Hepatocyte (in vitro differentiated cells): ENCODE results near the gene COQ9. TPM values are rescaled to one million over a fixed set of nuclear protein-coding genes. Genes with fewer than 3 reads are reported as not detected.

Source experiments
- DNase-seq: peaks from one replicate; pipeline ENCODE4 v3.0.0-alpha.2; 2016; ENCODE audit warnings: low spot score
- H2AFZ ChIP-seq: fragments of 200-600 bp; sonication (generic); 2 replicates; pipeline ENCODE4 v1.6.0; 2016; ENCODE audit warnings: antibody characterized with exemption, mild to moderate bottlenecking
- H3K27ac ChIP-seq: fragments of 200-600 bp; sonication (generic); 2 replicates; pipeline ENCODE4 v1.5.1; 2016; ENCODE audit warnings: mild to moderate bottlenecking
- H3K27me3 ChIP-seq: fragments of 200-600 bp; sonication (generic); 2 replicates; pipeline ENCODE4 v1.6.1; 2016
- H3K36me3 ChIP-seq: fragments of 200-600 bp; sonication (generic); replicated peaks from 2 replicates; pipeline ENCODE4 v1.5.1; 2016; ENCODE audit warnings: low read depth; ENCODE audit not compliant: insufficient read depth
- H3K4me1 ChIP-seq: fragments of 200-600 bp; sonication (generic); 2 replicates; pipeline ENCODE4 v1.5.1; 2016; ENCODE audit warnings: mild to moderate bottlenecking, moderate library complexity; ENCODE audit not compliant: insufficient read depth
- H3K4me2 ChIP-seq: fragments of 200-600 bp; sonication (generic); 2 replicates; pipeline ENCODE4 v1.6.0; 2016
- H3K4me3 ChIP-seq: fragments of 200-600 bp; sonication (generic); 2 replicates; pipeline ENCODE4 v1.5.1; 2016; ENCODE audit warnings: mild to moderate bottlenecking
- H3K79me2 ChIP-seq: fragments of 200-600 bp; sonication (generic); 2 replicates; pipeline ENCODE4 v1.6.0; 2017; ENCODE audit warnings: mild to moderate bottlenecking
- H3K9me2 ChIP-seq: fragments of 200-600 bp; sonication (generic); replicated peaks from 2 replicates; pipeline ENCODE4 v1.6.0; 2017; ENCODE audit warnings: mild to moderate bottlenecking; ENCODE audit not compliant: insufficient read depth
- H3K9me3 ChIP-seq: fragments of 200-600 bp; sonication (generic); 2 replicates; pipeline ENCODE4 v1.5.1; 2016; ENCODE audit warnings: low read depth, mild to moderate bottlenecking
- H4K20me1 ChIP-seq: fragments of 200-600 bp; sonication (generic); 2 replicates; pipeline ENCODE4 v1.6.0; 2016; ENCODE audit warnings: mild to moderate bottlenecking; ENCODE audit not compliant: insufficient read depth, poor library complexity, severe bottlenecking
- CTCF ChIP-seq: fragments of 200-600 bp; sonication (generic); IDR thresholded peaks from 2 replicates; pipeline ENCODE4 v1.5.1; 2016; ENCODE audit warnings: antibody characterized with exemption, mild to moderate bottlenecking; ENCODE audit not compliant: poor library complexity
- EZH2 ChIP-seq: fragments of 200-600 bp; sonication (generic); IDR thresholded peaks from 2 replicates; pipeline ENCODE4 v1.6.1; 2016; ENCODE audit warnings: antibody characterized with exemption, mild to moderate bottlenecking, borderline replicate concordance
- EZH2phosphoT487 ChIP-seq: fragments of 200-600 bp; sonication (generic); IDR thresholded peaks from one replicate; pipeline ENCODE4 v1.6.1; 2018; ENCODE audit warnings: antibody characterized with exemption, mild to moderate bottlenecking, low read depth, moderate library complexity; ENCODE audit not compliant: unreplicated experiment, severe bottlenecking
- WGBS: methylation state at CpG from one replicate; pipeline ENCODE4 v1.1.6; 2016; ENCODE audit warnings: low lambda C conversion rate; ENCODE audit errors: missing lambda C conversion rate; 5-methylcytosine and 5-hydroxymethylcytosine counted together
- polyA plus RNA-seq: library from polyadenylated mRNA; unstranded; fragments of >200 nt; fragmentation: Nextera tagmentation; extraction: Ambion mirVana; gene quantifications from 2 replicates; pipeline ENCODE4 v1.2.1, GENCODE V29; 2016
- total RNA-seq: library from RNA; depleted of rRNA; stranded (reverse); fragments of >200 nt; gene quantifications from 2 replicates; pipeline ENCODE4 v1.2.3, GENCODE V29; 2014

Gene COQ9
- total and polyA plus RNA-seq, 2 experiments from 2014 or later, result 61.9 to 81.5 TPM

GRCh38 chr16:57452021-57452420 lies 4.7 kb downstream of the COQ9 start:
- H3K36me3 ChIP-seq, result no peaks in the 10 kb centered on the region
- H3K9me3 ChIP-seq, result no peaks in the 10 kb centered on the region
- no peak overlapping the region for H3K4me3 ChIP-seq
- no peak for DNase-seq
- H3K27me3 ChIP-seq, result no peaks in the 10 kb centered on the region
- peaks cover 22% of the 10 kb centered on the region for H3K79me2 ChIP-seq
- TF ChIP-seq CTCF (no peak), EZH2phosphoT487 (no peak), EZH2 (no peak)
- H2AFZ ChIP-seq, result no peak overlapping the region
- H3K27ac ChIP-seq, result no peak overlapping the region
- no peak overlapping the region for H3K4me2 ChIP-seq
- WGBS, result 95% methylated on average over 10 of the region's 10 CpGs
- peaks cover 11% of the 10 kb centered on the region for H3K4me1 ChIP-seq
- H4K20me1 ChIP-seq, result no peaks in the 10 kb centered on the region
- no peaks in the 10 kb centered on the region for H3K9me2 ChIP-seq

GRCh38 chr16:57462209-57462977 lies 15.1 kb downstream of the COQ9 start, which contains the start of gene POLR2C:
POLR2C (plus strand) TSS chr16:57462679; CDS start chr16:57462725, 46 bp downstream.
- Histone ChIP-seq H3K9me2 (no peaks in the 10 kb centered on the region), H3K4me1 (peaks cover 10% of the 10 kb centered on the region), H3K9me3 (no peaks in the 10 kb centered on the region), H3K79me2 (peaks cover 42% of the 10 kb centered on the region), H3K27me3 (no peaks in the 10 kb centered on the region), H3K4me2 (peak within 1 kb of the TSS; percentile 91), H4K20me1 (no peaks in the 10 kb centered on the region), H3K4me3 (peak within 1 kb of the TSS; percentile 90), H3K27ac (peak within 1 kb of the TSS; percentile 89), H2AFZ (peak within 1 kb of the TSS; percentile 67), H3K36me3 (no peaks in the 10 kb centered on the region)
- under 1% methylated on average over 42 of the region's 47 CpGs for WGBS
- TF ChIP-seq EZH2 (no peak), CTCF (peak; percentile 99), EZH2phosphoT487 (no peak)
- peak; percentile 93 for DNase-seq

GRCh38 chr16:57462978-57463362 lies 15.7 kb downstream of the COQ9 start:
- Histone ChIP-seq H3K36me3 (no peaks in the 10 kb centered on the region), H3K27ac (peak overlapping the region; percentile 89)

More at GRCh38 chr16:57462978-57463362, 15.7 kb downstream of the COQ9 start:
- Histone ChIP-seq H3K79me2 (peaks cover 47% of the 10 kb centered on the region), H3K4me2 (peak overlapping the region; percentile 91), H3K4me3 (peak overlapping the region; percentile 90), H3K9me3 (no peaks in the 10 kb centered on the region), H4K20me1 (no peaks in the 10 kb centered on the region), H3K27me3 (no peaks in the 10 kb centered on the region), H2AFZ (peak overlapping the region; percentile 67), H3K4me1 (peaks cover 10% of the 10 kb centered on the region), H3K9me2 (no peaks in the 10 kb centered on the region)
- DNase-seq, result no peak
- 3% methylated on average over 16 of the region's 16 CpGs for WGBS
- TF ChIP-seq CTCF (no peak), EZH2 (no peak), EZH2phosphoT487 (no peak)
